SW480 (cell line): ENCODE results near the gene CYP26A1.

Experiments
- DNase-seq: peaks from one replicate; pipeline ENCODE4 v3.0.0-alpha.2; 2016; ENCODE audit warnings: low spot score

Gene CYP26A1

DNA sequence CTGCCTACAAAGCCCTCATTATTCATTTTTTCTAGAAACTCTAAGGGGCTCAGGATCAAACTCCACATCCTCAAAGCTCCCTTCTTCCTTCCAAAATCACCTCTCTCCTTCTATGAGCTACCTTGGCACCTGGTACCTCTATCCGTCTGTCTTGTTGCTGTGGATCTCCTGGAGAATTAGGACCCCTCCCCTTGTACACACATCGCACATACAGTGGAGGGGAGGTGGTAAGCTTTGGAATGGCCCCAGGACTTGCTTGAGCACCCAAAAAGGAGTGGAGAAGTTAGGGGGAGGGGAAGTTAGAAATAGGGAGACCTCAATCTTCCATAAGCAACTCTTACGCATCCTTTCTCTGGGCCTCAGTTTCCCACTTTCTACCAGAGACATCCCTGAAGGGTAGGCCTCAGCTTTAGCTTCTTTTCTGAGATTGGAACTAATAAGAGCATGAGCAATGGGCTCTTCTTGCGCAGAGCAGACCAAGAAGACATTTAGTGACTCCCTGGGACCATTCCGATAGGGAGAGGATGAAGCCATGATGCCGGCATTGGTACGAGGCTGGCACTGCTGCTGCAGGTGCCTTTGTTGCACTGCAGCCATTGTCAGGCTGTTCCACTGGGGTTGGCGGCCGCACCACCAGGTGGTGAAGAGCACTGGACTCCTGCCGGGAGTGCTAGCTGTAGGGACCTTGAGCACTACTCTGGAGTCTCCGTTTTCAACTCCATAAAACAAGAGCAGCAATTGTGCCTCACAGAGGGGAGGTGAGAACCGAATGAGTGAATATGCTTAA is 8.6 kb upstream of the CYP26A1 start:
- DNase-seq = no peak

DNA sequence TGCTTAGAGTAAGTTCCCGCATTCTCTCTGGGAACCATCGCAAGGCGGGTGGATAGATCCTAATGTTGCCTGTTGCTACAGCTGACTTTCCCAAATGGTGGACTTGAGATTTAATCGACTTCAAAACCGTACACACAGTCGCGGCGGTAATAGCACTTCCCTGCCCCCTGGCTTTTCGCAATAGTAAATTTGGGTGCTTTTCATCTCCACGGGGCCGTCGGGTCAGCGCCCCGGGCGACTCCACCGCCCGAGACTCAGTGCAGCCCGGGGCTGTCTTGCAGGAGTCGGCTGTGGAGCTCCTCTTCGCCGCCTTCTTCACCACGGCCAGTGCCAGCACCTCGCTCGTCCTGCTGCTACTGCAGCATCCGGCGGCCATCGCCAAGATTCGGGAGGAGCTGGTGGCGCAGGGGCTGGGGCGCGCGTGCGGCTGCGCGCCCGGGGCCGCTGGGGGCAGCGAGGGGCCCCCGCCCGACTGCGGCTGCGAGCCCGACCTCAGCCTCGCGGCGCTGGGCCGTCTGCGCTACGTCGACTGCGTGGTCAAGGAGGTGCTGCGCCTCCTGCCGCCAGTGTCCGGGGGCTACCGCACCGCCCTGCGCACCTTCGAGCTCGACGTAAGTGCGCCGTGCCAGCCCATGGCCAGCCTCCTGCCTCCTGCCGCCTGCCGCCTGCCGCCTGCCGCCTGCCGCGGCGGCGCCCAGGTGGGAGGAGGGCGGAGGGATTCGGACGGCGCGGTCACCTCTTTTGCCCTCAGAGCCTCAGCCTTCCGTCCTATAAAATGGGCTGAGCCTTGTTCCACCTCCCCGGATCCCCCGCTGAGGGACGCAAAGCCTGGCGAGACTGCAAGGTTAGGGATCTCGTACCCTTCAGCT is 7.8 kb upstream of the CYP26A1 start:
- DNase-seq = no peak

DNA sequence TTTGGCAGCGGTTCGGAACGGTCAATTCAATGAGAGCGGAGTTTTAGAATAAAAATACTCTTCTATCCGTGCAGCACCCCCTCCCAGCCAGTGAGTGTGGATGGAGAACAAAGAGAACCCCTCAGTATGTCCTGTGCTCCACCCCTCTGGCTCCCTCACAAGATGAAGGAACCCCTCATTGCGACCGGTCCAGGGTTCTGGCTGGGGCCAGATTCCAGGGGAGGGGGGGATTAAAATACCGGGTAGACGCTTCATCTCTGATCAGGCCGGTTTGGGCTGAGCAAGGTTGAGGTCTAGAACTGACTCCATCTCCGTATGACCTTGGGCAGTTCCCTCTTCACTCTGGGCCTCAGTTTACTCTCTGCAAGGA is 7.2 kb upstream of the CYP26A1 start:
- DNase-seq = no peak

DNA sequence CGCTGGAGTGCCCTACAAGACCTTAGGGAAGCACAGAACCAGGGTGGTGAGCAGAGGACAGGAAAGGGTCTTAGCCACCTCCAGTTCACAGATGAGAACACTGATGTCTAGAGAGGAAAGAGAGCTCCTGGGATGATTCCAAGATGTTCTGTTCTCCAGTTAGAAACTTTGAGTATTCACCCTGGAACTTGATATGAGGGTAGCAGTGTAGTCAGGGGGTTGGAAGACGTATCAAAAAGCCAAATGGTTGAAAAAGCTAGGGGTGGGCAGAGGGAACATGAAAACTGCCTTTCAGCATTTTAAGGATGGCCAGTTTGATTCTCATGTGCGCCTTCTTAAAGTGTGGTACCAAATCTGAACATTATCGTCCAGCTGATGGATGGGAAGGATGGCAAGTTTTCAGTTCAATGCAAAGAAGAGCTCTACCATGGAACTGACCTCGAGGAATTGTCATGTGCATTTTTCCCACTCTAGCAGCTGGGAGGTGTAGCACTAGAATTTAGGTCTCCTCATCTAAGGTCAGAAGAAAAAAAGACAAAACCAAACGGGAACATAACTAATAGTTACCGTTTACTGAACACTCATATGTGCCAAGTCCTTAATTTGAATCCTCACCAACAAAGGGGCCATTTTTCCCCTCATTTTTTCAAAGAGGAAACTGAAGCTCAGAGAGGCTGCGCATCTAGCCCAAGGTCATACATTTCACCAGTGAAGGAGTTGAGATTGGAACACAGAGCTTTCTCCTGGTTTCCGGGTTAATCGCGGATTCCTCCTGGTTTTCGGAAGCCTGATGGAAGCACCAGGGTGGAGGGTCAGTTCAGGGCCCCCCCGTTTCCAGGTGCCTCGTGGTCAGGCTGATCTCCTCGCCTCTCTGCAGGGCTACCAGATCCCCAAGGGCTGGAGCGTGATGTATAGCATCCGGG is 6.0 kb upstream of the CYP26A1 start:
- no peak for DNase-seq

DNA sequence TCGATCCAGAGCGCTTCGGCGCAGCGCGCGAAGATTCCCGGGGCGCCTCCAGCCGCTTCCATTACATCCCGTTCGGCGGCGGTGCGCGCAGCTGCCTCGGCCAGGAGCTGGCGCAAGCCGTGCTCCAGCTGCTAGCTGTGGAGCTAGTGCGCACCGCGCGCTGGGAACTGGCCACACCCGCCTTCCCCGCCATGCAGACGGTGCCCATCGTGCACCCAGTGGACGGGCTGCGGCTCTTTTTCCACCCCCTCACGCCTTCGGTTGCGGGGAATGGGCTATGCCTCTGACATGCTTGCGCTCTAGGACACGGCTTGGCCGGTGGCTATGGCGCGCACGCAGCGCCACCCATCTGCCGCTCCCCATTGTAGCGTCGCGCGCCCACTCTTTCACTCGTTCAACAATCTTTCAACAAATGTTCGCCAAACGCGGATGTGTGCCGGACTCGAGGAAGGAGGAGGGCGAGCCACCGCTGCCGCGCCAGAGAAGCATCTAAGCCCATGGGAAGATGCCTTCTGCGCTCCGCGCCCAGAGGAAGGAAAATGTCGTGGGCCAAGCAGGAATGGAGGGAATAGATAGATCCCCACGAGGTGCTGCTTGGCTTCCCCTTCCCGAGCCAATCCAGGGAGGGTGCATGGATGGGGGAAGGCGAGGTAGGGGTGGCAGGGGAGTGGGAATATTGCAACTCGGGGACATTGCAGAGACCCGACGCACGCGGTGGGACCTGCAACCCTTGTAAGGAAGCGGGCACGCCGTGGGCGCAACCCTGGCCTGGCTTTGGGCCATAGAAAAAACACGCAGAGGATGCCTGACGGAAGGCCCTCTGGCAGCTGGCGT is 5.1 kb upstream of the CYP26A1 start:
- no peak for DNase-seq

DNA sequence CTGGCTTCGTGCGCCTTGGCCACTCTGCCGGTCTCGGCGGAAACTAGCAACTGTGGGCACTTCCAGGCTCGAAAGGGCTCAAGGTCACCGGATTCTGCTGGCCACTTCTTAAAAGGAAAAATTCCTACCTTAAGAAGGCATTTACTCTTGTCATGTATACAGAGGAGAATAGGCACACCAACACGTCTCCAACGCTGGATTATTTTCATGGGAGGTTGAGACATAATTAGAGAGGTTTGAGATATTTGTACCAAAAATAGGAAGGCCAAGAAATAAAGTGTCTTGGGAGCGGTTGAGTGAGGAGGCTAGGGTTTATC is 4.5 kb upstream of the CYP26A1 start:
- no peak for DNase-seq

DNA sequence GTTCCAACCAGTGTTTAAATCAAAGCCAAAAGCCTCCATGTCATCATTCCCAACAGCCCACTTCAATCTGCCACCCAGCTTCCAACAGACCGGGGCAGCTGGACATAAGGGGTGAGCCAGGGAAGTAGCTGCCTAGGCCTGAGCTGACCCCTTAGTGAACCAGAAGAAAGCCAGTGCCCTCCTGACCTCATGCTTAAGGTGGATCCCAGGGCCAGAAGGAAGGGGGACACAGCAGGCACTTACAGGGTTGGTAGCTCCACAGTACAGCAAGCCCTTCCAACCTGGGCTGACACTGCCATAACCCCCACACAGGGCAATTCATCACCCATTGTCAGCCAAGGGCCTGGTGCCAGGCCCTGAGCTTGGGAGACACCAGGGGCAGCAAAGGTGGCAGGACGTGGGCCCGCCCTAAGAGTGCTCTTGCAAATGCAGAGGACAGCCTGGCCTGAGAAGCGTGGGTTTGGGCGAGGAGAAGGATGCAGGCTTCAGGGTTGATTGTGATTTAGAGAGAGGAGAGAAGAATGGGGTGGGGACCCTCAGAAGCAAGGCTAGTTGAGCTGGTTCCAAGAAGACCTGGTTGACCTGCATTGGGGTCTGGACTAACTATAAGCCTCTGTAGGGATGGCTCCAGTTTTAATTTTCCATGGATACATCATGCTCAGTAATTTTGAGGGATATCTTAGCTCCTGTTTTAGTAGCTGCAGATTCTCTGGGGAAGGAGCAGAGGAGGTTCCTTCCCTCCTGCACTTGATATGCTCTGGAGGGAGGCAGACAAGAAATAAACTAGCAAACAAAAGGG is 3.1 kb upstream of the CYP26A1 start:
- DNase-seq = no peak

DNA sequence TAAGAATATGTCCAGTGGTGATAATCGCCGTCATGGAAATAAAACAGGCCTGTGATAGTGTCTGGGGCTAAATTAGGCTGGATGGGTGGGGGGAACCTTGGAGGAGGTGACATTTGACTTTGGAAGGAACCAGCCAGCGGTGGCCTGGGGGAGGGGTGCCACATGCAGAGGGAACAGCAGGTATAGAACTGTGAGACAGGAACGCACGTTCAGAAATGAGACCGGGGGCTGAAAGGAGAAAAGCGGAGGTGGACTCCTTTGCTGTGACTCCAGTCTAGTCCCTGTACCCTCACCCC is 2.6 kb upstream of the CYP26A1 start:
- DNase-seq = no peak

DNA sequence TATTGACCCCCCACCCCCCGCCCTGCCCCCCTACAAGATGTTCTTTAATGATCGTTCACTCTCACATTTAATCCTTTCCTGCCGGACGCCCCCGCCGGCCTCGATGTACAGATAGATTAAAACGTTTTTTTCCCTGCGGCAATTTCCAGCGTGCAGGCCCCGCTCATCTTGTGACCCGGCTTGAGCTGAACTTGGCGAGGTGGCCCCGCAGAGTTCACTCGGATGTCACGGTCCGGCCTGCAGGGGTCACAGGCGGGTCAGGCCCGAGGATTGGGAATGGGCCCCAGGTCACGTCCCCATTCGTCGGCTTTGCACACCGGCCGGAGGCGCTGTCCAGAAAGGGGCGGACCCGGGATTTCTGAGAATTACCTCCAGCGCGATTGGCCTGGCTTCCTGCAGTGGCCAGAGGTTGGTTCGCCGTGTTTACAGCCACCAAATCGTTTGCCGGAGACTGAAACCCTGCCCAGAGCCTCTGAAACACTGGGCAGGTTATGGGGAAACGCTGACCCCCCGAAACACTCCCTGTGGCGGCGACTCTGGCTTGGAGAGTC is 1.9 kb upstream of the CYP26A1 start:
- peak; percentile 62 for DNase-seq

DNA sequence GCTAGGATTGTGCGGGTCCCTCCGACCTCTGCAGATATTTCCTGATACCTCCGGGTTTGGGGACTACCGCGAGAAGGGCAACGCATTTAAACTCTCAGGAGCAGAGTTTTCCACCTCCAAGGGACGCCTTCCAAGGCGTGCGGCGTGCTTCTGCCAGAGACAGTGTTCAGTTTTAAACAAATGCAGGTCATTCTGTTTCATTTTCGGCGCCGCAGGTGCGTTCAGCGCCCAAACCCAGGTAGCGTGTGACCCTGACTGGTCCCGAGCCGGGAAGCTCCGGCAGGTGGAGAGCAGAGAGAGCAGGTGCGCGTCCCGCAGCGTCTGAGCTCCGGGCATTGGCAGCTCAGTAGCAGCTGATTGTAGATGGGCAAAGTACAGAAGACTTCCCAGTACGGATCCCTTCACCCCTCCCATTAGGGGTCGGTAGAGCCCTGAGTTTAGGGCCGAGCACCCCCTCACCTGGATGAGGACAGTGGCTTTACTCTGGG is 1.4 kb upstream of the CYP26A1 start:
- peak; percentile 58 for DNase-seq

DNA sequence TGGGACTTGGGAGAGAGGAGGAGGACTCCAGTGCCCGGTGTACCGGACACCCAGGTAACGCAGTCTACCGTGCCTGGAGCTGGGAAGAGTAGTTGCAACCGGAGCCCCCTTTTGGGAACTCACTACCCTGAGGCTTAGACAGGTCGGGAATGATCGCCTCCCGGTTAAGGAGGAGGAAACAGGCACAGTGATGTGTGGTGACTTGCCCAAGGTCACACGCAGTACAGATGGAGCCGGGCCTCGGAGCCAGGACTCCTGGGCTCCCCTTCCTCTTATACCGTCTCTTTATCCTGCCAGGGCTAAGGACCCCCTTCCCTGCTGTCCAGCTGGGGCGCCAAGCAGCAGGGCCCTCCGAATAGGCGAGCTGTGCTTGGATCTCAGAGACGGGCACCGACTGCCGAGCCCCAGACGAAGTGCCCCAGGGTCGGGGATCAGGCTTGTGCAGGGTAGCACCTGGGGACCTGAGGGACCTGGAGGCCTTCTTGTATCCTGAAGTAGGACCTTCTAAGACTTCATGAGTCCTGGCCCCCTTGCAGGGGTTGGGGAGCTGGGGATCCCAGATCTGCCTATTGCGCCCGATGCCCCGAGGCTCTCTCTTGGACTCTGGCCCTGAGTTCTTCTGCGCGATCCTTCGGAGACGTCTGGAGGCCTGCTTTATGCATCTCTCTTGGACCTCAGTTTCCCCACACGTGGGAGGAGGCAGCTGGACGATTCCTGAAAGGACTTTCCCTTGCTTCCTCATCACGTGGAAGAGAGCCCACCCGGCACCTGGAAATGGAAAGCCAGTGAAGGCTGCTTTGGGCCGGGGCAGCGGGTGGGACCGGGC is 767 bp upstream of the CYP26A1 start:
- DNase-seq = no peak

DNA sequence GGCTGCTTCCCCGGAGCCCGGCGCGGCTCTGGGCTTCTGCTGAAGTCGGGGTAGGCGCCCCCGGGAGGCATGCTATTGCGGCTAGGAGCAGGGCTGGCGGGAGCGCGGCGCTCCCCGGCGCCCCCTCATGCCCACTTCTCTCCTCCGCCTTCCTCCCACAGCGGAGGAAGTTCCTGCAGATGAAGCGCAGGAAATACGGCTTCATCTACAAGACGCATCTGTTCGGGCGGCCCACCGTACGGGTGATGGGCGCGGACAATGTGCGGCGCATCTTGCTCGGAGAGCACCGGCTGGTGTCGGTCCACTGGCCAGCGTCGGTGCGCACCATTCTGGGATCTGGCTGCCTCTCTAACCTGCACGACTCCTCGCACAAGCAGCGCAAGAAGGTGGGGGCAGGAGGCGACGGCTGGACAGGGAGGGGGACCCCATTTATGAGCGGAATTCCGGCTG is 479 bp downstream of the CYP26A1 start:
- DNase-seq = peak; percentile 23

DNA sequence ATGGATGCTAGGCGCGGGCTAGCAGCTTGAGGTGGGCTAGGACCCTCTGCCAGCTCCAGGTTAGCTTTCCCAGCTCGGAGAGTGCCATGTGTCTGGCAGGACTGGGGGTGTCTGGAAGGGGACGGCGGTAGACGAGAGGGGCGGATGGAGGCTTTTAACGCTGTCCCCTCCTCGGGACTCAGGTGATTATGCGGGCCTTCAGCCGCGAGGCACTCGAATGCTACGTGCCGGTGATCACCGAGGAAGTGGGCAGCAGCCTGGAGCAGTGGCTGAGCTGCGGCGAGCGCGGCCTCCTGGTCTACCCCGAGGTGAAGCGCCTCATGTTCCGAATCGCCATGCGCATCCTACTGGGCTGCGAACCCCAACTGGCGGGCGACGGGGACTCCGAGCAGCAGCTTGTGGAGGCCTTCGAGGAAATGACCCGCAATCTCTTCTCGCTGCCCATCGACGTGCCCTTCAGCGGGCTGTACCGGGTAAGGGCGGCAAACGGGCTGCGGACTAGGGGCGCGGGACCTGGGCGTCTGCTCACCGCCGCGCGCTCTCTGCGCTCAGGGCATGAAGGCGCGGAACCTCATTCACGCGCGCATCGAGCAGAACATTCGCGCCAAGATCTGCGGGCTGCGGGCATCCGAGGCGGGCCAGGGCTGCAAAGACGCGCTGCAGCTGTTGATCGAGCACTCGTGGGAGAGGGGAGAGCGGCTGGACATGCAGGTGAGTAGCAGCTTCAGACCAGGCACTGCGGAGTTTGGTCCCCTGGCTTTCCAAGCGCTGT is 1.1 kb downstream of the CYP26A1 start:
- no peak for DNase-seq

DNA sequence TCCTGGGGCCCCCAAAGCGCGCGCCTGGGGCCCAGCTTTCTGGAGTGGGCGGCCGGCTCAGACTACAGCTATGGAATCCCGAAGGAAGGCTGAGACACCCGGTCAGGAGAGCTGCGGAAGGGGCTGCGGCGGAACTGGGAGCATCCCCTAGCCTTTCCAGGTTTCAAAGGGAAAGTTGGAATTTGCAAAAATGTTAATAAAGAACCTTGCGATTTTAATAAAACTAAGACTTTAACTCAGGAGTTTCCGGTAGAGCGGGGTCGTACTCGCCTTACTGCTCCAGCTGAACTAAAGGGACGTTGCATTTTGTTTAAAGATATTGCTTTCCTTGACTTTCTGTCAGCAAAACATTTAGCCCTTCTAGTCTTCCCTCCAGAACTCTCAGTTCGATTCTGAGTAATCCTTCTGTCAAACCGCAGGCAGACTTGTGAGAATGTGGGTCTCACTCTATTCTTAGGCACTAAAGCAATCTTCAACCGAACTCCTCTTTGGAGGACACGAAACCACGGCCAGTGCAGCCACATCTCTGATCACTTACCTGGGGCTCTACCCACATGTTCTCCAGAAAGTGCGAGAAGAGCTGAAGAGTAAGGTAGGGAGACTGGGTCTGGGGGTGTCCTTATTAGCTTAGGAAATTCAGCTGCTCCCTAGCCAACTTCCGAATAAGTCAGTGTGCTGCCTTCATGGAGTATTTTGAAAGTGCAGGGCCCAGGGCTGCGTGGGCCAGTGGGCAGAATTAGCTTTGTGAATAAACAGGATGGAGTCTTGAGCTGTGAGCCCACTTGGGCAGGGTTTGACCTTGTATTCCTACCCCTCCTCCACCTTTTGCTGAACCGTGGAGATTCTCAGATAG is 1.9 kb downstream of the CYP26A1 start:
- no peak for DNase-seq

DNA sequence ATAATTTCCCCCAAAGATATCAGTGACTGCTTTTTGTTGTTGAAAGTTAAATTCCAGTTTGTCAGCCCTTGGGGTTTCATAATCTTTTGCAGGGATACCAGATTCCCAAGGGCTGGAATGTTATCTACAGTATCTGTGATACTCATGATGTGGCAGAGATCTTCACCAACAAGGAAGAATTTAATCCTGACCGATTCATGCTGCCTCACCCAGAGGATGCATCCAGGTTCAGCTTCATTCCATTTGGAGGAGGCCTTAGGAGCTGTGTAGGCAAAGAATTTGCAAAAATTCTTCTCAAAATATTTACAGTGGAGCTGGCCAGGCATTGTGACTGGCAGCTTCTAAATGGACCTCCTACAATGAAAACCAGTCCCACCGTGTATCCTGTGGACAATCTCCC is 3.2 kb downstream of the CYP26A1 start:
- DNase-seq = no peak

DNA sequence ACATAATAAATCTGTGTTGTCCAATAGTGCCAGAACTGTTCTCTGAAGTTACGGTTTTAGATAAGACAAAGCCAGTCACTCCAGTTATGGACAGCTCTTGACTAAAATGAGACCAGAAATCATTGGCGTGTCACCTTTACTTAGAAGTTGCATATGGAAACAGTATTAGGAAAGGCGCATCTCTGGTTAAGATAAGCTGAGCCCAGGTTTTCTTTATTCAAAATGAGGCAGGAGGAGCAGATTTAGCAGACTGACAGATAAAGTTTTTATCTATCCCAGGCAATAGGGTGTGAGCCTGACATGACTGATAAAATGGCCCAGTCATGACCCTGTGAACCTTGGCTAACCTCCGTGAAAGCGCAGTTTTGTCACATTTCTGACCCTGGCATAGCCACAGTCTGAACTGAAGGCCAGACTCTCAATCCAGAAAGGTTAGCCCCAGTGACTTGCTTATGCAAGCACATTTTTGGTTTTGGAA is 4.2 kb downstream of the CYP26A1 start:
- no peak for DNase-seq

DNA sequence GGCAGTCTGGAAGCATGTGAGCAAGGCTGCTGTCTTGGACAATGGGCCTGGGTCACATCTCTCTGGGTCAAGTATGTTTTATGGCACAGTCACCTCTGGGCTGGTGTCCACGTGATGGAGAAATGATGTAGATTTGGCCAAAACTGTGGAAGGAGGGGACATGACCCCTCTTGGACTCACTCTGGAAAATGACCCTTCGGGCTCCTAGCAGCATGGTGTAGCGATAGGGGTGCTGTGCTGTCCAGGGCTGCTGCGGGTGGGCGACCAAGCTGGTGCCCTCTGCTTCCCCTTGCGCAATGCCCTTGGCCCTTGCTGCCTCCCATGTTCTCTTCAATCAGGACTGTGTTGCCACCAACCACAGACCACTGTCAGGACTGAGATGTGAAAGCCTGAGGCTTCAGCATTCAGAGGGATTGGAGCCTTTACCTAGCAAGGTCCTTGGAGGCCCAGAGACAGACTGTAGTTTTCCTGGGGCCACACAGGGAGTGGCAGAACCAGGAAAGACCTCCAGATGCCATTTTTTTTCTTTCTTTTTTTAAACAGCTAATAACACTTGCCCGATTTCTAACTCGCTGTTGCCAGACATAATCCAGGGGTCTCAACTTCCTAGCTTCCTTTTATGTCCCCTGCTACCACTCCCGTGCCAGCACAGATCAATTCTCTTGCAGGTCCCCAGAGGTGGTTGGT is 6.1 kb downstream of the CYP26A1 start:
- no peak for DNase-seq
